ENCODE measurements around the gene ANKRD39.

DNA sequence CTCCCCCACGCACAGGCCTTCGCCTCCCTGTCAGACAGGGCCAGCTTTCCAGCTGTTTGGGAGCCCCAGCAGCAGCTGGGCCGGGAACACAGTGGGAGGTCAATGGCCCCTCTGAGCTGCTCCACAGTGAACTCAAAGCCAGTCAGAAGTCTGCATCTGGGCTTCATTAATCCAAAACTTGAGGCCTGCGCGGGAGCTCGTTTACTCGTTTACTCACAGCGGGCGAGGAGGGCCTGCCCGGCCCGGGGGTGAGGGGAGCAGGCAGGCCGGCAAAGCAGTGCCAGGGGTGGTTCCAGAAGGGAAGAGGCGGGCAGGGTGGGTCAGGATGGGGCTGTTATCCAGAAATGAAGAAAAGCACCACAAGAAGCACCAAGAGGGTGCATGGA, 48.9 kb upstream of the ANKRD39 start:
- TF ChIP-seq, protein P1, sequence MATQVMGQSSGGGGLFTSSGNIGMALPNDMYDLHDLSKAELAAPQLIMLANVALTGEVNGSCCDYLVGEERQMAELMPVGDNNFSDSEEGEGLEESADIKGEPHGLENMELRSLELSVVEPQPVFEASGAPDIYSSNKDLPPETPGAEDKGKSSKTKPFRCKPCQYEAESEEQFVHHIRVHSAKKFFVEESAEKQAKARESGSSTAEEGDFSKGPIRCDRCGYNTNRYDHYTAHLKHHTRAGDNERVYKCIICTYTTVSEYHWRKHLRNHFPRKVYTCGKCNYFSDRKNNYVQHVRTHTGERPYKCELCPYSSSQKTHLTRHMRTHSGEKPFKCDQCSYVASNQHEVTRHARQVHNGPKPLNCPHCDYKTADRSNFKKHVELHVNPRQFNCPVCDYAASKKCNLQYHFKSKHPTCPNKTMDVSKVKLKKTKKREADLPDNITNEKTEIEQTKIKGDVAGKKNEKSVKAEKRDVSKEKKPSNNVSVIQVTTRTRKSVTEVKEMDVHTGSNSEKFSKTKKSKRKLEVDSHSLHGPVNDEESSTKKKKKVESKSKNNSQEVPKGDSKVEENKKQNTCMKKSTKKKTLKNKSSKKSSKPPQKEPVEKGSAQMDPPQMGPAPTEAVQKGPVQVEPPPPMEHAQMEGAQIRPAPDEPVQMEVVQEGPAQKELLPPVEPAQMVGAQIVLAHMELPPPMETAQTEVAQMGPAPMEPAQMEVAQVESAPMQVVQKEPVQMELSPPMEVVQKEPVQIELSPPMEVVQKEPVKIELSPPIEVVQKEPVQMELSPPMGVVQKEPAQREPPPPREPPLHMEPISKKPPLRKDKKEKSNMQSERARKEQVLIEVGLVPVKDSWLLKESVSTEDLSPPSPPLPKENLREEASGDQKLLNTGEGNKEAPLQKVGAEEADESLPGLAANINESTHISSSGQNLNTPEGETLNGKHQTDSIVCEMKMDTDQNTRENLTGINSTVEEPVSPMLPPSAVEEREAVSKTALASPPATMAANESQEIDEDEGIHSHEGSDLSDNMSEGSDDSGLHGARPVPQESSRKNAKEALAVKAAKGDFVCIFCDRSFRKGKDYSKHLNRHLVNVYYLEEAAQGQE (IDR thresholded peaks at IDR 0.05; ENCODE audit: insufficient read depth in 1 of 2, low read depth in 2 of 2, low read length in 2 of 2): no peak
- TF ChIP-seq FOXP2 (optimal IDR thresholded peaks at IDR 0.05; ENCODE audit: borderline replicate concordance, extremely low read depth, extremely low read length, insufficient read depth): no peak

Data from PFSK-1 (cell line).